Stomach smooth muscle (tissue), 2 donors: ENCODE measurements around the gene EFEMP1.

Experiments used
- H3K27ac ChIP-seq: one replicate; pipeline ENCODE4 v1.7.0; 2013; ENCODE audit warnings: mild to moderate bottlenecking, low read length, inconsistent platforms
- H3K27me3 ChIP-seq, 2 donors: one replicate each; pipeline ENCODE4 v1.7.0; 2013; ENCODE audit warnings: low read length in 2 of 2; ENCODE audit not compliant: insufficient read depth in 2 of 2, control insufficient read depth in 1 of 2
- H3K36me3 ChIP-seq, 2 donors: one replicate each; pipeline ENCODE4 v1.7.0; 2013; ENCODE audit warnings: low read length in 2 of 2; ENCODE audit not compliant: control insufficient read depth in 2 of 2, insufficient read depth in 2 of 2
- H3K4me1 ChIP-seq: one replicate; pipeline ENCODE4 v1.7.0; 2013; ENCODE audit warnings: low read length; ENCODE audit not compliant: control insufficient read depth, insufficient read depth
- H3K4me3 ChIP-seq, 2 donors: one replicate each; pipeline ENCODE4 v1.7.0; 2013; ENCODE audit warnings: low read length in 2 of 2
- H3K9ac ChIP-seq, 2 donors: one replicate each; pipeline ENCODE4 v1.7.0; 2013; ENCODE audit warnings: low read length in 2 of 2, mild to moderate bottlenecking in 1 of 2
- H3K9me3 ChIP-seq, 2 donors: one replicate each; pipeline ENCODE4 v1.7.0; 2013; ENCODE audit warnings: low read length in 2 of 2; ENCODE audit not compliant: control insufficient read depth in 2 of 2
- donor health status: healthy.
- donor health status: Pancreatic carcinoma.

The EFEMP1 gene

GRCh38 chr2:55869637-55870325 is 53.8 kb downstream of the EFEMP1 start:
- no peak overlapping the region for H3K4me3 ChIP-seq
- H3K9ac ChIP-seq: no peak overlapping the region
- H3K27ac ChIP-seq: no peak overlapping the region
- no peaks in the 10 kb centered on the region for H3K27me3 ChIP-seq
- no peaks in the 10 kb centered on the region for H3K9me3 ChIP-seq
- H3K36me3 ChIP-seq: no peaks in the 10 kb centered on the region
- H3K4me1 ChIP-seq: no peaks in the 10 kb centered on the region

GRCh38 chr2:55865096-55865835 is 58.3 kb downstream of the EFEMP1 start:
- no peak overlapping the region for H3K9ac ChIP-seq
- H3K27ac ChIP-seq: no peak overlapping the region

DNA sequence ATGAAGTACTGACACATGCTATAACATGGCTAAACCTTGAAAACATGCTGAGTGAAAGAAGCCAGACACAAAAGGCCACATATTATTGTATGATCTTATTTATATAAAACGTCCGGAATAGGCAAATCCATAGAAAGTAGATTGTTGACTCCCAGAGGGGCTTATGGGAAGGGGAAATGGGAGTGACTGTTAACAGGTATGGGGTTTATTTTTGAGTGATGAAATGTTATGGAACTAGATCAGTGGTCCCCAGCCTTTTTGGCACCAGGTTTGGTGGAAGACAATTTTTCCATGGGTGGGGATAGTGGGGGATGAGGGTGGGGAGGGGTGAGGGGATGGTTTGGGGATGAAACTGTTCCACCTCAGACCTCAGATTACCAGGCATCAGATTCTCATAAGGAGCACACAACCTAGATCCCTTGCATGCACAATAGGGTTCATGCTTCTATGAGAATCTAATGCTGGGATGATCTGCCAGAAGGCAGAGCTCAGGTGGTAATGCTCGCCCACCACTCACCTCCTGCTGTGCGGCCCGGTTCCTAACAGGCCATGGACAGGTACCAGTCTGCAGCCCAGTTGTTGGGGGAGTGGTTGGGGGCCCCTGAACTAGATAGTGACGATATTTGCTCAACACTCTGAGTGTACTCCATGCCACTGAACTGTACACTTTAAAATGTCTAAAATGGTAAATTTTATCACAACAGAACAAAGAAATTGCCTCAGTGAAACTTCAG is 59.1 kb downstream of the EFEMP1 start:
- no peak overlapping the region for H3K4me3 ChIP-seq
- no peak overlapping the region for H3K27ac ChIP-seq
- H3K4me1 ChIP-seq: no peaks in the 10 kb centered on the region
- no peaks in the 10 kb centered on the region for H3K9me3 ChIP-seq
- H3K27me3 ChIP-seq: no peaks in the 10 kb centered on the region
- H3K36me3 ChIP-seq: no peaks in the 10 kb centered on the region
- no peak overlapping the region for H3K9ac ChIP-seq

More at GRCh38 chr2:55865096-55865835, 58.3 kb downstream of the EFEMP1 start:
- Histone ChIP-seq H3K4me1 (no peaks in the 10 kb centered on the region), H3K36me3 (no peaks in the 10 kb centered on the region), H3K9me3 (no peaks in the 10 kb centered on the region), H3K4me3 (no peak overlapping the region), H3K27me3 (no peaks in the 10 kb centered on the region)

DNA sequence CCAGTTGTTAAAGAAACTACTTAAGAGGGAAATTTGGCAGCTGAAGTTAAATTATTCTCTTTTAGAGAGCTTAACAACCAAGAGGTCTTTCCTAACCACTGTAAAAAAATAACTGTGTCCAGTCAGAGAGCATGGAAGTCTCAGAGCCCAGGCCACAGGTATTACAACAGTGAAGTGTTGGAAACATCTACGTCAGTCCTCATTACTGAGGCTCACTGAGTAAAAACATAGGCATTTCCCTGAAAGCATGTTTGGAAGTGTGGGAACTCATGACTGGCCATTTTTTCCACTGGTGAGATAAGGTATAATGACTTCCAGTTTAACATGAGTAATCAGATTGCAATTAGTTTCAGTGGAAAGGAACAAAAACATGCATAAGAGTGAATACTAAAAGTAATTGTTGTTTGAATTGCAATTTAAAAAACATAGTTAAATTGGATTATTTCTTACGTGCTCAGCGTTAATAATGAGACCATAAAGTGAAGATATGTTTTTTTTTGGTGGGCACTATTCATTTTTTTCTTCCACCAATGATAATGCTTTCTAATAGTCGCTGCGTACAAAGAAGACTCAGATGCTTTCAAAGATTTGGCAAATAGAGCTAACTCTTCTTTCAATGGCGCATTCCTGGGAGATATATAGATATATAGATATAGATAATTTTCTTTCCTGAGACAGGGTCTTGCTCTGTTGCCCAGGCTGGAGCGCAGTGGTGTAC is 60.8 kb downstream of the EFEMP1 start:
- Histone ChIP-seq H3K27ac (no peak overlapping the region), H3K4me1 (no peaks in the 10 kb centered on the region), H3K27me3 (no peaks in the 10 kb centered on the region), H3K4me3 (no peak overlapping the region), H3K9me3 (no peaks in the 10 kb centered on the region), H3K36me3 (no peaks in the 10 kb centered on the region), H3K9ac (no peak overlapping the region)

- H3K4me3 ChIP-seq: no peak overlapping the region
- no peak overlapping the region for H3K9ac ChIP-seq
- H3K9me3 ChIP-seq: no peaks in the 10 kb centered on the region
- H3K27ac ChIP-seq: no peak overlapping the region
- H3K27me3 ChIP-seq: no peaks in the 10 kb centered on the region
- no peaks in the 10 kb centered on the region for H3K36me3 ChIP-seq
- no peaks in the 10 kb centered on the region for H3K4me1 ChIP-seq
Measured at GRCh38 chr2:55862246-55862645, 61.3 kb downstream of the EFEMP1 start.

GRCh38 chr2:55861733-55862132 is 61.8 kb downstream of the EFEMP1 start:
- no peak overlapping the region for H3K4me3 ChIP-seq
- no peaks in the 10 kb centered on the region for H3K27me3 ChIP-seq
- H3K27ac ChIP-seq: no peak overlapping the region
- H3K9me3 ChIP-seq: no peaks in the 10 kb centered on the region
- no peaks in the 10 kb centered on the region for H3K4me1 ChIP-seq
- H3K36me3 ChIP-seq: no peaks in the 10 kb centered on the region
- no peak overlapping the region for H3K9ac ChIP-seq

- no peaks in the 10 kb centered on the region for H3K4me1 ChIP-seq
- no peak overlapping the region for H3K27ac ChIP-seq
Measured at GRCh38 chr2:55860832-55861231, 62.8 kb downstream of the EFEMP1 start.

GRCh38 chr2:55859875-55860274 is 63.7 kb downstream of the EFEMP1 start:
- H3K9me3 ChIP-seq: no peaks in the 10 kb centered on the region
- H3K4me3 ChIP-seq: no peak overlapping the region
- H3K4me1 ChIP-seq: no peaks in the 10 kb centered on the region
- no peak overlapping the region for H3K9ac ChIP-seq
- no peak overlapping the region for H3K27ac ChIP-seq
- no peaks in the 10 kb centered on the region for H3K27me3 ChIP-seq
- no peaks in the 10 kb centered on the region for H3K36me3 ChIP-seq

More at GRCh38 chr2:55860832-55861231, 62.8 kb downstream of the EFEMP1 start:
- Histone ChIP-seq H3K9ac (no peak overlapping the region), H3K4me3 (no peak overlapping the region), H3K9me3 (no peaks in the 10 kb centered on the region), H3K36me3 (no peaks in the 10 kb centered on the region), H3K27me3 (no peaks in the 10 kb centered on the region)

DNA sequence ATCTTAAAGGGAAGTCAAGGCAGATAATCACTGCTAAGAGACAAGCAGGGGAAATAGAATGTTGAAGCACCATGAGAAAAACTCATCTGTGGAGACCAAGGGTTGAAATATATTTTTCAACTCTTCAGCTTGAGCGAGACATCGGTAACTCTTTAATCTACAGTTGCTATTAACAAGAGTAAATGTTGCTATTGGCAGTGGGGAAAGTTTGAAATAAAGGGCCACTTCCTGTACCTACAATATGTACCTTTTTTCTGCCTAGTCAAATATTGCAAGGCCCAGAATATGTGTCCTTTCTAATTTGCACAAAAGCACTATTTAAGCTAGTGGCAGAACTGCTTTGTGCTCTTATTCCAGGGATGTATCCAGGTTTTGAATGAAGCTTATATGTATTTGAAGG is 65.8 kb downstream of the EFEMP1 start:
- no peaks in the 10 kb centered on the region for H3K36me3 ChIP-seq
- no peak overlapping the region for H3K4me3 ChIP-seq
- no peak overlapping the region for H3K9ac ChIP-seq
- H3K27ac ChIP-seq: no peak overlapping the region
- H3K27me3 ChIP-seq: no peaks in the 10 kb centered on the region
- H3K4me1 ChIP-seq: no peaks in the 10 kb centered on the region
- no peaks in the 10 kb centered on the region for H3K9me3 ChIP-seq

- H3K36me3 ChIP-seq: no peaks in the 10 kb centered on the region
- no peaks in the 10 kb centered on the region for H3K4me1 ChIP-seq
- no peak overlapping the region for H3K9ac ChIP-seq
- H3K27ac ChIP-seq: no peak overlapping the region
- no peaks in the 10 kb centered on the region for H3K9me3 ChIP-seq
- no peaks in the 10 kb centered on the region for H3K27me3 ChIP-seq
- H3K4me3 ChIP-seq: no peak overlapping the region
Measured at GRCh38 chr2:55856936-55857335, 66.6 kb downstream of the EFEMP1 start.
